Osteoblast (primary cell): ENCODE data around the gene DEDD. TPM values are rescaled to one million over a fixed set of nuclear protein-coding genes. Genes with fewer than 3 reads are reported as not detected.

ENCODE experiments used
- DNase-seq: peaks from one replicate; pipeline ENCODE4 v3.0.0; 2011; ENCODE audit warnings: low spot score, mixed read lengths; ENCODE audit not compliant: insufficient read length; ENCODE audit errors: missing footprints
- H2AFZ ChIP-seq: 2 replicates; pipeline ENCODE4 v1.6.0; 2011; ENCODE audit warnings: mild to moderate bottlenecking, low read length
- H3K27ac ChIP-seq: 2 replicates; pipeline ENCODE4 v1.5.1; 2011; ENCODE audit warnings: mild to moderate bottlenecking, low read depth, low read length, moderate library complexity
- H3K27me3 ChIP-seq: 2 replicates; pipeline ENCODE4 v1.6.0; 2012; ENCODE audit warnings: mild to moderate bottlenecking, control low read depth, inconsistent platforms, low read length, moderate library complexity; ENCODE audit not compliant: insufficient read depth
- H3K36me3 ChIP-seq: 2 replicates; pipeline ENCODE4 v1.5.1; 2011; ENCODE audit warnings: mild to moderate bottlenecking, low read length, control low read depth, moderate library complexity; ENCODE audit not compliant: insufficient read depth
- H3K4me1 ChIP-seq: 2 replicates; pipeline ENCODE4 v1.5.1; 2011; ENCODE audit warnings: mild to moderate bottlenecking, low read length, control low read depth, moderate library complexity; ENCODE audit not compliant: insufficient read depth
- H3K4me2 ChIP-seq: 2 replicates; pipeline ENCODE4 v1.6.0; 2011; ENCODE audit warnings: mild to moderate bottlenecking, low read length; ENCODE audit not compliant: insufficient read depth
- H3K4me3 ChIP-seq: fragments of 200-600 bp; sonication (generic); 3 replicates; pipeline ENCODE4 v1.5.1; 2012; ENCODE audit warnings: mild to moderate bottlenecking, low read length, inconsistent platforms; ENCODE audit not compliant: insufficient read depth
- H3K79me2 ChIP-seq: 2 replicates; pipeline ENCODE4 v1.6.0; 2012; ENCODE audit warnings: mild to moderate bottlenecking, low read length, control low read depth, inconsistent platforms; ENCODE audit not compliant: insufficient read depth
- H3K9me3 ChIP-seq: 2 replicates; pipeline ENCODE4 v1.5.1; 2011; ENCODE audit warnings: low read depth, low read length, control low read depth
- H4K20me1 ChIP-seq: 2 replicates; pipeline ENCODE4 v1.6.0; 2012; ENCODE audit warnings: mild to moderate bottlenecking, low read length, control low read depth; ENCODE audit not compliant: insufficient read depth
- total RNA-seq: library from RNA; depleted of rRNA; stranded (reverse); fragments of >200 nt; gene quantifications from 2 replicates; pipeline ENCODE4 v1.2.3, GENCODE V29; 2012
- TF ChIP-seq, protein P1 (sequence below): IDR thresholded peaks from 2 replicates; pipeline ENCODE4 v1.5.1; 2011; ENCODE audit warnings: mild to moderate bottlenecking, low read depth, low read length, moderate library complexity; ENCODE audit errors: extremely low read depth

DEDD gene
- total RNA-seq, 1 donor = 36.6 TPM

DNA sequence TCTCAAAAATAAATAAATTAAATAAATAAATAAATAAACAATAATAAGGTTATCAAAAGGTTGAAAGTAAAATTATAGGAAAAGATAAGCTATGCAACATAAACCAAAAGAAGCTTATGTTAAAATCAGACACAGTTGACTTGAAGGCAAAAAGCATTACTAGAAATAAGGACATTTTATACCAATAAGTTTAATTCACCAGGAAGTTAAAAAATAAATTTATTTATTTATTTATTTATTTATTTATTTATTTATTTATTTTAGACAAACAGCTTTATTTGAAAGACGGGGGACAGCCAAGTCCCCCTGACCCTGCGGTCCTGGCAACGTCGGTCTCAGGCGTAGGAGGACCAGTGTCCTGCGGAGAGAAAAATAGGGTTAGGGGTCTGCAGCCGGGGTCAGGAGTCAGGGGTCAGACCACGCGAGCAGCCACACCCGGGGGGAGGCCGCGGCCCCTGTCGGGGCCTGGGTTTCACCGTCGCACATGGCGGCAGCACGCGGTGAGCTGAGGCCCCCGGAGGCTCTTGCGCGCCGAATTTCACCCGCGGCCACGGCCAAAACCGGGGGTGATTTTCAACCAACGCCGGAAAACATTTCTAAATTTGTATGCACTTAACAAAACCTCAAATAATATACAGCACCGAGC lies 8.4 kb upstream of the DEDD start:
- Histone ChIP-seq H3K79me2 (no peaks in the 10 kb centered on the region), H3K27ac (no peak overlapping the region), H3K27me3 (no peaks in the 10 kb centered on the region), H3K4me3 (no peak overlapping the region), H2AFZ (no peak overlapping the region), H4K20me1 (no peaks in the 10 kb centered on the region), H3K4me2 (no peak overlapping the region), H3K9me3 (no peaks in the 10 kb centered on the region), H3K4me1 (no peaks in the 10 kb centered on the region), H3K36me3 (no peaks in the 10 kb centered on the region)
- TF ChIP-seq, protein P1, sequence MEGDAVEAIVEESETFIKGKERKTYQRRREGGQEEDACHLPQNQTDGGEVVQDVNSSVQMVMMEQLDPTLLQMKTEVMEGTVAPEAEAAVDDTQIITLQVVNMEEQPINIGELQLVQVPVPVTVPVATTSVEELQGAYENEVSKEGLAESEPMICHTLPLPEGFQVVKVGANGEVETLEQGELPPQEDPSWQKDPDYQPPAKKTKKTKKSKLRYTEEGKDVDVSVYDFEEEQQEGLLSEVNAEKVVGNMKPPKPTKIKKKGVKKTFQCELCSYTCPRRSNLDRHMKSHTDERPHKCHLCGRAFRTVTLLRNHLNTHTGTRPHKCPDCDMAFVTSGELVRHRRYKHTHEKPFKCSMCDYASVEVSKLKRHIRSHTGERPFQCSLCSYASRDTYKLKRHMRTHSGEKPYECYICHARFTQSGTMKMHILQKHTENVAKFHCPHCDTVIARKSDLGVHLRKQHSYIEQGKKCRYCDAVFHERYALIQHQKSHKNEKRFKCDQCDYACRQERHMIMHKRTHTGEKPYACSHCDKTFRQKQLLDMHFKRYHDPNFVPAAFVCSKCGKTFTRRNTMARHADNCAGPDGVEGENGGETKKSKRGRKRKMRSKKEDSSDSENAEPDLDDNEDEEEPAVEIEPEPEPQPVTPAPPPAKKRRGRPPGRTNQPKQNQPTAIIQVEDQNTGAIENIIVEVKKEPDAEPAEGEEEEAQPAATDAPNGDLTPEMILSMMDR = no peak
- DNase-seq = peak; percentile 36

DNA sequence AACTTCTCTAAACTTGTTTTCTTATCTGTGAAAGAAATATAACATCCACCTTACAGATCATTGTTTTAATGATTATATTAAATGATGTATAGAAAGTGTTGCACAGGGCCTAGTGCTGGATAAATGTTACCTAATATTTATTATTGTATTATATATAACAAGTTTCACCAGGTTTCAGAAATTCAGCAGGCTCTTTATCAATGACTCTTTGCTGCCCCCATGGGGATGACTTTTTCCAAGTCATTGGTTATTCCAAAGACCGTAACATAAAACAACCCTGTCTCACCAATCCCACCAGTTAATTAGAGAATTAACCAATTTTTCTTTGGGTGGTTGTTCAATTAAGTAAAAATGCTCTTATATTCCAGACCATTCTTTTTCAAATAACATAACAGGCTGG lies 7.3 kb upstream of the DEDD start:
- no peak overlapping the region for H2AFZ ChIP-seq
- no peaks in the 10 kb centered on the region for H4K20me1 ChIP-seq
- no peak overlapping the region for H3K27ac ChIP-seq
- peak; percentile 83 for DNase-seq
- no peaks in the 10 kb centered on the region for H3K9me3 ChIP-seq
- peaks cover 4% of the 10 kb centered on the region for H3K79me2 ChIP-seq
- no peak overlapping the region for H3K4me2 ChIP-seq
- H3K4me3 ChIP-seq = no peak overlapping the region
- TF ChIP-seq, protein P1 = peak; percentile 55
- no peaks in the 10 kb centered on the region for H3K27me3 ChIP-seq
- H3K4me1 ChIP-seq = no peaks in the 10 kb centered on the region
- H3K36me3 ChIP-seq = no peaks in the 10 kb centered on the region

DNA sequence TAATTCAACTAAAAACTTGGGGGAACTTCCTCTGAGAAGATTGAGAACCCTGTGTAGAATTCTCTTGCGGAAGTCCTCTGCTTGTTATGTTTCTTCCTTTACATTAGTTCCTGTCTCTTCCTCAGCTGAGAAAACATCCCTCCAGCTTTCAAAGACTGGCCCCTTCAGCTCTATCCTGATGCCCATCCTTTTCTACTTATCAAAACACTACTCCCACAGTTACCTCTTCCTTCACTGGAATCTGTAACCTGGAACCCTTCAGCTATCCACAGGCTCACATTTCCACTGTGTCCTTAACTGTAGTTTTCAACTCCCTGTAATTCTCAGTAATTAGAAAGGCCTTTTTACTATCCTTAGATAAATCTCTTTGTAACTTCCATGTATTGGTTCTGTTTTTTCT lies 6.0 kb upstream of the DEDD start:
- Histone ChIP-seq H3K4me1 (peaks cover 4% of the 10 kb centered on the region), H3K27me3 (no peaks in the 10 kb centered on the region), H3K36me3 (no peaks in the 10 kb centered on the region), H3K4me2 (no peak overlapping the region), H3K27ac (no peak overlapping the region), H2AFZ (no peak overlapping the region), H4K20me1 (no peaks in the 10 kb centered on the region), H3K4me3 (no peak overlapping the region), H3K79me2 (peaks cover 16% of the 10 kb centered on the region), H3K9me3 (no peaks in the 10 kb centered on the region)
- TF ChIP-seq, protein P1 = no peak
- no peak for DNase-seq

DNA sequence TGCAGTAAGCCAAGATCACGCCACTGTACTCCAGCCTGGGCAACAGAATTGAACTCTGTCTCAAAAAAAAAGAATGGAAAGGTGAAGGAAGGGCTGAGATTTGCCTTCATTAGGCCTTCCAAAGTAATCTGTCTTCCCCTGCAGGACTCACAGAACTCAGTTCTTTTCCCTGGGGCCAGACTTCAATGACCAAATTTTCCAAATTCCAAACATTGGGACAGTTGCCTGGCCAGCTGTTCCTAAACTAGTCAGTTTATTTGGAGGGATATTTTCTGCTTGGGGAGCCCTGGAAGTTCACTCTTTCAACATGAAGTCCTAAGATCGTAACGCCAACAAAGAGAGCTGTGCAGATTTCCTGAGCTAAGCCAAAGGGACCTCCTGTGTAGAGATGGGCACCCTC lies 5.4 kb upstream of the DEDD start:
- DNase-seq = no peak
- Histone ChIP-seq H3K27ac (no peak overlapping the region), H3K27me3 (no peaks in the 10 kb centered on the region), H4K20me1 (no peaks in the 10 kb centered on the region), H2AFZ (no peak overlapping the region), H3K4me1 (peaks cover 6% of the 10 kb centered on the region), H3K4me3 (no peak overlapping the region), H3K9me3 (no peaks in the 10 kb centered on the region), H3K79me2 (peaks cover 22% of the 10 kb centered on the region), H3K4me2 (no peak overlapping the region), H3K36me3 (no peaks in the 10 kb centered on the region)
- TF ChIP-seq, protein P1 = no peak
